Heart left ventricle (tissue), 13 donors: ENCODE data around the gene AASDH.

Experiments
- POLR2A ChIP-seq, 2 donors: fragments of 450-650 bp; IDR thresholded peaks; one replicate each; pipeline ENCODE4 v1.6.1; 2017; ENCODE audit warnings: antibody characterized with exemption in 2 of 2, mild to moderate bottlenecking in 2 of 2, moderate library complexity in 2 of 2
- TF ChIP-seq, protein P1 (sequence below), 12 donors: fragments of 200-600 bp; sonication (generic) in 4 of 12; IDR thresholded peaks; one replicate each; pipeline versions ENCODE4 v1.5.0 to v1.8.0; 2018 to 2022; ENCODE audit warnings: antibody characterized with exemption in 12 of 12, mild to moderate bottlenecking in 5 of 12
- donor health status: ischemic (EF 13 %, LVEDD 7.1; RV severe dilation, severe dysfunction).
- donor health status: DM: no; HTN: yes; CAD: no.
- donor health status: DM: no; HTN: no; CAD: no.
- donor health status: ischemic (EF 25% LVEDD 6.9; RV normal size, moderate dysfunction).
- donor health status: ischemic (EF 25% LVEDD 5.7; RV mildly dilated, moderate dysfunction).
- donor health status: ischemic (EF 35%, LVEDD 5.7; RV mildly dilated, moderate dysfunction).
- donor health status: nonischemic (EF 11% LVEDD 7.7; RV severe dilation, severe dysfunction).
- donor health status: DM: yes; HTN: yes; CAD: no.
- donor health status: PGD.
- donor health status: ischemic (EF 29% LVEDD 5.4; RV normal size, mild dysfunction).
- donor health status: nonischemic (EF 23%, LVEDD 6.1; RV moderate dilation, normal function).

DNA sequence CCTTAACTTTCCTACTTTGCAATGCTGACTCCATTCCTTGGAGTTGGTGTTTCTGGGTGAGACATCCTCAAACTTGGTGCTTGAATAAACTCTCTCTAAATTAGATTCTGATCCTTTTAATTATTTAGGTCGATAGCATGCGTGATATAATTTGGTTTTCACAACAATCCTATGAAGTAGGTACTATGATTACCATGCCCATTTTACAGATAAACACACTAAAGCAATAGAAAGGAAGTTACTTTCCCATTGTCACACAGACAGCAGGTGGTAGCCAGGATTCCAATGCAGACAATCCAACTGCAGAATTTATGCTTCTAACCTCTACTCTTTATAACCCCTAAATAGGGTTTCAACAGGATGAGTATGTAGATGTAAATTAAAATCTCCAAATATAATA, 21.7 kb upstream of the AASDH start:
- TF ChIP-seq POLR2A (IDR thresholded peaks at IDR 0.05) = no peak
- TF ChIP-seq, protein P1, sequence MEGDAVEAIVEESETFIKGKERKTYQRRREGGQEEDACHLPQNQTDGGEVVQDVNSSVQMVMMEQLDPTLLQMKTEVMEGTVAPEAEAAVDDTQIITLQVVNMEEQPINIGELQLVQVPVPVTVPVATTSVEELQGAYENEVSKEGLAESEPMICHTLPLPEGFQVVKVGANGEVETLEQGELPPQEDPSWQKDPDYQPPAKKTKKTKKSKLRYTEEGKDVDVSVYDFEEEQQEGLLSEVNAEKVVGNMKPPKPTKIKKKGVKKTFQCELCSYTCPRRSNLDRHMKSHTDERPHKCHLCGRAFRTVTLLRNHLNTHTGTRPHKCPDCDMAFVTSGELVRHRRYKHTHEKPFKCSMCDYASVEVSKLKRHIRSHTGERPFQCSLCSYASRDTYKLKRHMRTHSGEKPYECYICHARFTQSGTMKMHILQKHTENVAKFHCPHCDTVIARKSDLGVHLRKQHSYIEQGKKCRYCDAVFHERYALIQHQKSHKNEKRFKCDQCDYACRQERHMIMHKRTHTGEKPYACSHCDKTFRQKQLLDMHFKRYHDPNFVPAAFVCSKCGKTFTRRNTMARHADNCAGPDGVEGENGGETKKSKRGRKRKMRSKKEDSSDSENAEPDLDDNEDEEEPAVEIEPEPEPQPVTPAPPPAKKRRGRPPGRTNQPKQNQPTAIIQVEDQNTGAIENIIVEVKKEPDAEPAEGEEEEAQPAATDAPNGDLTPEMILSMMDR (IDR thresholded peaks at IDR 0.05) = no peak
